ENCODE results near the gene IKZF3.

The IKZF3 gene

DNA sequence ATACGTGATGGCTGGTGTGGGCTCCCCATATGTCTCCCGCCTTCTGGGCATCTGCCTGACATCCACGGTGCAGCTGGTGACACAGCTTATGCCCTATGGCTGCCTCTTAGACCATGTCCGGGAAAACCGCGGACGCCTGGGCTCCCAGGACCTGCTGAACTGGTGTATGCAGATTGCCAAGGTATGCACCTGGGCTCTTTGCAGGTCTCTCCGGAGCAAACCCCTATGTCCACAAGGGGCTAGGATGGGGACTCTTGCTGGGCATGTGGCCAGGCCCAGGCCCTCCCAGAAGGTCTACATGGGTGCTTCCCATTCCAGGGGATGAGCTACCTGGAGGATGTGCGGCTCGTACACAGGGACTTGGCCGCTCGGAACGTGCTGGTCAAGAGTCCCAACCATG lies 139.4 kb downstream of the IKZF3 start:
- Histone ChIP-seq H3K4me3 (ENCODE audit: low read length) (no peak overlapping the region), H2AFZ (ENCODE audit: low read length) (no peak overlapping the region), H3K9me3 (replicated peaks; ENCODE audit: insufficient read depth, low read length) (no peaks in the 10 kb centered on the region), H3K27ac (ENCODE audit: low read length) (no peak overlapping the region), H3K9me2 (replicated peaks; ENCODE audit: insufficient read depth, low read length) (no peaks in the 10 kb centered on the region), H3K27me3 (replicated peaks; ENCODE audit: insufficient read depth, low read length) (no peaks in the 10 kb centered on the region), H3K4me2 (ENCODE audit: low read depth, low read length) (no peak overlapping the region), H3K79me2 (ENCODE audit: low read length) (peaks cover 19% of the 10 kb centered on the region), H3K4me1 (ENCODE audit: low read length) (peaks cover 4% of the 10 kb centered on the region; the same call in 1 of the 2 replicates), H3K36me3 (replicated peaks; ENCODE audit: insufficient read depth, low read length) (no peaks in the 10 kb centered on the region), H3K9ac (ENCODE audit: low read length) (no peak overlapping the region), H3F3A (ENCODE audit: insufficient read depth, low read length) (no peaks in the 10 kb centered on the region), H4K20me1 (ENCODE audit: insufficient read depth, low read length) (no peaks in the 10 kb centered on the region)
- no peak for TF ChIP-seq EZH2phosphoT487 (IDR thresholded peaks at IDR 0.05; ENCODE audit: low read length)
- DNase-seq, result no peak

DNA sequence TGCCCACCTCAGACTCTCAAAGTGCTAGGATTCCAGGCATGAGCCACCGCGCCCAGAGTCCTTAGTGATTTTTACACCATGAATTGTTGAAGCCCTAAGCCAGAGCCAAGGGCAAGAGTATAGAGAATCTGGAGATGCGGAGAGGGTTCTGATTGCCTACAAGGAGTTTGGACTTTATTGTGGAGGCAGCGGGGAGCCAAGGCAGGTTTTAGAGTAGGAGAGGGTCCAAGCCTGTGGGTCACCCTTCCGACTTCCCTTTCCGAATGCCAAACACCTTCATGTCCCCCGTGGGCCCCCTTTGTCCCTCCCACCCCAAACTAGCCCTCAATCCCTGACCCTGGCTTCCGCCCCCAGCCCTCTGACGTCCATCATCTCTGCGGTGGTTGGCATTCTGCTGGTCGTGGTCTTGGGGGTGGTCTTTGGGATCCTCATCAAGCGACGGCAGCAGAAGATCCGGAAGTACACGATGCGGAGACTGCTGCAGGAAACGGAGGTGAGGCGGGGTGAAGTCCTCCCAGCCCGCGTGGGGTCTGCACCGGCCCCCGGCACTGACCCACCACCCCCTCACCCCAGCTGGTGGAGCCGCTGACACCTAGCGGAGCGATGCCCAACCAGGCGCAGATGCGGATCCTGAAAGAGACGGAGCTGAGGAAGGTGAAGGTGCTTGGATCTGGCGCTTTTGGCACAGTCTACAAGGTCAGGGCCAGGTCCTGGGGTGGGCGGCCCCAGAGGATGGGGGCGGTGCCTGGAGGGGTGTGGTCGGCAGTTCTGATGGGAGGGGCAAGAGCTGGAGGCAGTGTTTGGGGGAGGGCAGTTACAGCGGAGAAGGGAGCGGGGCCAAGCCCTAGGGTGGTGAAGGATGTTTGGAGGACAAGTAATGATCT lies 140.9 kb downstream of the IKZF3 start:
- H3K4me3 ChIP-seq (ENCODE audit: low read length), result no peak overlapping the region
- no peak overlapping the region for H3K27ac ChIP-seq (ENCODE audit: low read length)
- H3F3A ChIP-seq (ENCODE audit: insufficient read depth, low read length), result no peaks in the 10 kb centered on the region
- TF ChIP-seq CTCF (IDR thresholded peaks at IDR 0.05; ENCODE audit: low read length), result no peak
- no peak for TF ChIP-seq EZH2 (optimal IDR thresholded peaks at IDR 0.05; ENCODE audit: low read depth, low read length)
- no peak for TF ChIP-seq EZH2phosphoT487 (IDR thresholded peaks at IDR 0.05; ENCODE audit: low read length)
- no peak overlapping the region for H3K9ac ChIP-seq (ENCODE audit: low read length)
- no peak for DNase-seq
- H2AFZ ChIP-seq (ENCODE audit: low read length), result no peak overlapping the region
- H3K36me3 ChIP-seq (replicated peaks; ENCODE audit: insufficient read depth, low read length), result no peaks in the 10 kb centered on the region
- H3K4me2 ChIP-seq (ENCODE audit: low read depth, low read length), result no peak overlapping the region
- H3K9me3 ChIP-seq (replicated peaks; ENCODE audit: insufficient read depth, low read length), result no peaks in the 10 kb centered on the region
- no peaks in the 10 kb centered on the region for H3K4me1 ChIP-seq (ENCODE audit: low read length)
- H3K27me3 ChIP-seq (replicated peaks; ENCODE audit: insufficient read depth, low read length), result no peaks in the 10 kb centered on the region
- H4K20me1 ChIP-seq (ENCODE audit: insufficient read depth, low read length), result no peaks in the 10 kb centered on the region
- peaks cover 5% of the 10 kb centered on the region; the same call in 1 of the 2 replicates for H3K79me2 ChIP-seq (ENCODE audit: low read length)
- no peaks in the 10 kb centered on the region for H3K9me2 ChIP-seq (replicated peaks; ENCODE audit: insufficient read depth, low read length)

GRCh38 chr17:39722104-39722503 lies 142.0 kb downstream of the IKZF3 start:
- Histone ChIP-seq H3F3A (ENCODE audit: insufficient read depth, low read length) (no peaks in the 10 kb centered on the region), H2AFZ (ENCODE audit: low read length) (no peak overlapping the region), H3K36me3 (replicated peaks; ENCODE audit: insufficient read depth, low read length) (no peaks in the 10 kb centered on the region), H3K79me2 (ENCODE audit: low read length) (no peaks in the 10 kb centered on the region), H3K9me2 (replicated peaks; ENCODE audit: insufficient read depth, low read length) (no peaks in the 10 kb centered on the region), H3K4me2 (ENCODE audit: low read depth, low read length) (no peak overlapping the region), H3K4me3 (ENCODE audit: low read length) (no peak overlapping the region), H3K9ac (ENCODE audit: low read length) (no peak overlapping the region), H3K27me3 (replicated peaks; ENCODE audit: insufficient read depth, low read length) (no peaks in the 10 kb centered on the region), H3K9me3 (replicated peaks; ENCODE audit: insufficient read depth, low read length) (no peaks in the 10 kb centered on the region), H3K4me1 (ENCODE audit: low read length) (no peaks in the 10 kb centered on the region), H3K27ac (ENCODE audit: low read length) (no peak overlapping the region), H4K20me1 (ENCODE audit: insufficient read depth, low read length) (no peaks in the 10 kb centered on the region)
- TF ChIP-seq EZH2 (optimal IDR thresholded peaks at IDR 0.05; ENCODE audit: low read depth, low read length), result no peak
- TF ChIP-seq CTCF (IDR thresholded peaks at IDR 0.05; ENCODE audit: low read length), result no peak
- no peak for TF ChIP-seq EZH2phosphoT487 (IDR thresholded peaks at IDR 0.05; ENCODE audit: low read length)
- DNase-seq, result no peak

Data from MM.1S (cell line).